ENCODE data around the gene ALDH1A1.

ALDH1A1 gene

GRCh38 chr9:72925891-72926290 is 27.0 kb downstream of the ALDH1A1 start:
- TF ChIP-seq POLR2AphosphoS5 (IDR thresholded peaks at IDR 0.05; ENCODE audit: low read depth, low read length), result no peak
- TF ChIP-seq, protein P1, sequence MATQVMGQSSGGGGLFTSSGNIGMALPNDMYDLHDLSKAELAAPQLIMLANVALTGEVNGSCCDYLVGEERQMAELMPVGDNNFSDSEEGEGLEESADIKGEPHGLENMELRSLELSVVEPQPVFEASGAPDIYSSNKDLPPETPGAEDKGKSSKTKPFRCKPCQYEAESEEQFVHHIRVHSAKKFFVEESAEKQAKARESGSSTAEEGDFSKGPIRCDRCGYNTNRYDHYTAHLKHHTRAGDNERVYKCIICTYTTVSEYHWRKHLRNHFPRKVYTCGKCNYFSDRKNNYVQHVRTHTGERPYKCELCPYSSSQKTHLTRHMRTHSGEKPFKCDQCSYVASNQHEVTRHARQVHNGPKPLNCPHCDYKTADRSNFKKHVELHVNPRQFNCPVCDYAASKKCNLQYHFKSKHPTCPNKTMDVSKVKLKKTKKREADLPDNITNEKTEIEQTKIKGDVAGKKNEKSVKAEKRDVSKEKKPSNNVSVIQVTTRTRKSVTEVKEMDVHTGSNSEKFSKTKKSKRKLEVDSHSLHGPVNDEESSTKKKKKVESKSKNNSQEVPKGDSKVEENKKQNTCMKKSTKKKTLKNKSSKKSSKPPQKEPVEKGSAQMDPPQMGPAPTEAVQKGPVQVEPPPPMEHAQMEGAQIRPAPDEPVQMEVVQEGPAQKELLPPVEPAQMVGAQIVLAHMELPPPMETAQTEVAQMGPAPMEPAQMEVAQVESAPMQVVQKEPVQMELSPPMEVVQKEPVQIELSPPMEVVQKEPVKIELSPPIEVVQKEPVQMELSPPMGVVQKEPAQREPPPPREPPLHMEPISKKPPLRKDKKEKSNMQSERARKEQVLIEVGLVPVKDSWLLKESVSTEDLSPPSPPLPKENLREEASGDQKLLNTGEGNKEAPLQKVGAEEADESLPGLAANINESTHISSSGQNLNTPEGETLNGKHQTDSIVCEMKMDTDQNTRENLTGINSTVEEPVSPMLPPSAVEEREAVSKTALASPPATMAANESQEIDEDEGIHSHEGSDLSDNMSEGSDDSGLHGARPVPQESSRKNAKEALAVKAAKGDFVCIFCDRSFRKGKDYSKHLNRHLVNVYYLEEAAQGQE (IDR thresholded peaks at IDR 0.05; ENCODE audit: insufficient read depth in 1 of 2, low read depth in 2 of 2, low read length in 2 of 2), result no peak
- no peak for TF ChIP-seq SIN3A (IDR thresholded peaks at IDR 0.05; ENCODE audit: borderline replicate concordance, insufficient read depth, low read length)
- TF ChIP-seq TAF1 (IDR thresholded peaks at IDR 0.05; ENCODE audit: borderline replicate concordance, insufficient read depth, low read length), result no peak
- no peak for TF ChIP-seq FOXP2 (optimal IDR thresholded peaks at IDR 0.05; ENCODE audit: borderline replicate concordance, extremely low read depth, extremely low read length, insufficient read depth)

DNA sequence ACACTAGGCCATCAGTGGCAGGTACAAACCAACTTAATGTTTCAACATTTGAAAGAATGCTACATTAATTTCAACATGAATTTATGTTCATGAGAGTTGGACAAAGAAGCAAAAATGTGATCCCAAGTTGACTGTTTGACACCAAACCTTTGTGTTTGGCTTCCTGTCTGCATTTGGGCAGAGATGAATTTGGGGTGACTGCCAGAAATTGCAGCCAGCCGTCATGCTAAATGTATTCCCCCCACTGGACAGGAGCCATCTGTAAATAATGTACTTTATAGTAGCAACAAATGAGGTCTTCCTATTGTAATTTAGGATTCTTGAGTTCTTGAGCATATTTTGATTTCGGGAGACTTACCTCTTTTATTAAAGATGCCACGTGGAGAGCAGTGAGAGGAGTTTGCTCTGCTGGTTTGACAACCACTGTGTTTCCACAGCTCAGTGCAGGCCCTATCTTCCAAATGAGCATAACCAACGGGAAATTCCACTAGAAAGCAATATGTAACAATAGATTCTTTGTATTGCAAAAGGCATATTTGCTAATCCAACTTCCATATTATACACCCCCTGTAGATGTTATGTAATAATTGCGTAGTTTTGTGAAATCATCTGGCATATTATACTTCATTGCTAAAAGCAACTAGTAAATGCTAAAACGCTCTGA is 27.6 kb downstream of the ALDH1A1 start:
- TF ChIP-seq, protein P1 (IDR thresholded peaks at IDR 0.05; ENCODE audit: insufficient read depth in 1 of 2, low read depth in 2 of 2, low read length in 2 of 2), result no peak
- TF ChIP-seq POLR2AphosphoS5 (IDR thresholded peaks at IDR 0.05; ENCODE audit: low read depth, low read length), result no peak
- no peak for TF ChIP-seq TAF1 (IDR thresholded peaks at IDR 0.05; ENCODE audit: borderline replicate concordance, insufficient read depth, low read length)
- TF ChIP-seq SIN3A (IDR thresholded peaks at IDR 0.05; ENCODE audit: borderline replicate concordance, insufficient read depth, low read length), result no peak
- no peak for TF ChIP-seq FOXP2 (optimal IDR thresholded peaks at IDR 0.05; ENCODE audit: borderline replicate concordance, extremely low read depth, extremely low read length, insufficient read depth)

- TF ChIP-seq, protein P1 (IDR thresholded peaks at IDR 0.05; ENCODE audit: insufficient read depth in 1 of 2, low read depth in 2 of 2, low read length in 2 of 2), result no peak
- no peak for TF ChIP-seq FOXP2 (optimal IDR thresholded peaks at IDR 0.05; ENCODE audit: borderline replicate concordance, extremely low read depth, extremely low read length, insufficient read depth)
These were observed 28.6 kb downstream of the ALDH1A1 start for GRCh38 chr9:72924154-72924790.

GRCh38 chr9:72923077-72923476 is 29.8 kb downstream of the ALDH1A1 start:
- TF ChIP-seq SIN3A (IDR thresholded peaks at IDR 0.05; ENCODE audit: borderline replicate concordance, insufficient read depth, low read length) (no peak), POLR2AphosphoS5 (IDR thresholded peaks at IDR 0.05; ENCODE audit: low read depth, low read length) (no peak), TAF1 (IDR thresholded peaks at IDR 0.05; ENCODE audit: borderline replicate concordance, insufficient read depth, low read length) (no peak), FOXP2 (optimal IDR thresholded peaks at IDR 0.05; ENCODE audit: borderline replicate concordance, extremely low read depth, extremely low read length, insufficient read depth) (no peak)
- TF ChIP-seq, protein P1 (IDR thresholded peaks at IDR 0.05; ENCODE audit: insufficient read depth in 1 of 2, low read depth in 2 of 2, low read length in 2 of 2), result no peak
